A673 (cell line): ENCODE data around the gene DUS1L. TPM values are rescaled to one million over a fixed set of nuclear protein-coding genes. Genes with fewer than 3 reads are reported as not detected.

Source experiments
- BruUV-seq: library from RNA; stranded (reverse); fragments of 400-500 nt; replicated peaks from 2 replicates; lab custom pipeline; 2021; lab: Mats Ljungman, UMichigan
- CTCF ChIA-PET: fragments of 300-600 bp; sonication (Branson Sonifier 250); formaldehyde crosslinking; loops from one replicate; lab custom pipeline; 2022; ENCODE audit warnings: antibody characterized with exemption; lab: Charles Lee
- POLR2A ChIA-PET: fragments of 300-600 bp; sonication (Branson Sonifier 250); formaldehyde crosslinking; loops from one replicate; lab custom pipeline; 2022; ENCODE audit warnings: antibody characterized with exemption; ENCODE audit not compliant: low non-redundant PET; lab: Charles Lee
- DNase-seq: peaks from one replicate; pipeline ENCODE4 v3.0.0-alpha.2; 2015; ENCODE audit warnings: low spot score
- H3K27ac ChIP-seq: fragments of 200-600 bp; sonication (generic); 2 replicates; pipeline ENCODE4 v1.5.1; 2016; ENCODE audit warnings: mixed run types, low read depth, mild to moderate bottlenecking, mixed read lengths, antibody characterized with exemption, low read length; ENCODE audit not compliant: poor library complexity, severe bottlenecking
- H3K27me3 ChIP-seq: fragments of 200-600 bp; sonication (generic); replicated peaks from 2 replicates; pipeline ENCODE4 v1.6.1; 2017; ENCODE audit warnings: mixed run types, low read depth, mild to moderate bottlenecking, mixed read lengths, antibody characterized with exemption, low read length; ENCODE audit not compliant: insufficient read depth, poor library complexity
- H3K36me3 ChIP-seq: fragments of 200-600 bp; sonication (generic); 2 replicates; pipeline ENCODE4 v1.6.1; 2016; ENCODE audit warnings: mixed run types, mild to moderate bottlenecking, mixed read lengths, antibody characterized with exemption, low read length; ENCODE audit not compliant: insufficient read depth, poor library complexity, severe bottlenecking
- H3K4me1 ChIP-seq: fragments of 200-600 bp; sonication (generic); 2 replicates; pipeline ENCODE4 v1.6.1; 2017; ENCODE audit warnings: mixed run types, mild to moderate bottlenecking, mixed read lengths, antibody characterized with exemption, low read length; ENCODE audit not compliant: insufficient read depth, poor library complexity, severe bottlenecking
- H3K4me3 ChIP-seq: fragments of 200-600 bp; sonication (generic); 2 replicates; pipeline ENCODE4 v1.5.1; 2016; ENCODE audit warnings: low read depth, mixed run types, mild to moderate bottlenecking, mixed read lengths, low read length; ENCODE audit not compliant: poor library complexity, severe bottlenecking
- H3K9me3 ChIP-seq: fragments of 200-600 bp; sonication (generic); 2 replicates; pipeline ENCODE4 v1.6.1; 2016; ENCODE audit warnings: mixed run types, low read depth, mild to moderate bottlenecking, mixed read lengths, antibody characterized with exemption, low read length; ENCODE audit not compliant: poor library complexity, severe bottlenecking
- EZH2 ChIP-seq: fragments of 200-600 bp; sonication (generic); IDR thresholded peaks from 2 replicates; pipeline ENCODE4 v1.6.1; 2017; ENCODE audit warnings: borderline replicate concordance, low read depth, mild to moderate bottlenecking, mixed read lengths, antibody characterized with exemption, low read length; ENCODE audit not compliant: poor library complexity, severe bottlenecking
- intact Hi-C: fragments of 100-400 bp; cut with micrococcal nuclease; formaldehyde crosslinking; loops from one replicate; pipeline ENCODE4 v1.10.0; 2022; ENCODE audit not compliant: unreplicated experiment
- total RNA-seq: library from RNA; stranded (reverse); gene quantifications from 2 replicates; pipeline ENCODE4 v1.2.3, GENCODE V29; 2021
- TF ChIP-seq, protein P1 (sequence below): fragments of 300-800, 200-600 bp; sonication (generic); conservative IDR thresholded peaks from 2 replicates; pipeline ENCODE4 v1.5.1; 2017; ENCODE audit warnings: low read depth, mild to moderate bottlenecking, antibody characterized with exemption, low read length, moderate library complexity, mixed read lengths

Gene DUS1L
- total RNA-seq, 1 experiment from 2014 or later: 143 TPM

DNA sequence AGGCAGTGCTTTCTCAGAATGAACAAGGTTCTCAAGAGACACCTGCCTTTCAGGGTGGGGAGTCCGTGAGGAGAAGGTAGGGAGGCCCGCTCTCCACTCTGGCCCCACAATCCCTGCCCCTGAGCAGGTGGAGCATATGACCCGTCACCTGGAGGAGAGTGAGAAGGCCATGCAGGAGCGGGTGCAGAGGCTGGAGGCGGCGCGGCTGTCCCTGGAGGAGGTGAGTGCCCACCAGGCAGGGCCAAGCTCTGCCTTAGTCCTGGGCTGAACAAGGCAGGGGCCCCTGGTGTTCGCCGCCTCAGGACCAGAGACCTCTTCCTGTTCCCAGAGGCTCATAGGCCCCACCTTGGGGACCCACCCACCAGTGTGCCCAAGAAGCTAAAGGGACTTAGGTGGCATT, 36.6 kb downstream of the DUS1L start:
- no peak for DNase-seq
- Histone ChIP-seq H3K4me1 (peaks cover 7% of the 10 kb centered on the region), H3K36me3 (peaks cover 5% of the 10 kb centered on the region), H3K27me3 (no peaks in the 10 kb centered on the region), H3K4me3 (no peak overlapping the region), H3K9me3 (no peaks in the 10 kb centered on the region), H3K27ac (no peak overlapping the region)
- intact Hi-C loops: no loop called here
- CTCF ChIA-PET: no interaction called here
- TF ChIP-seq, protein P1, sequence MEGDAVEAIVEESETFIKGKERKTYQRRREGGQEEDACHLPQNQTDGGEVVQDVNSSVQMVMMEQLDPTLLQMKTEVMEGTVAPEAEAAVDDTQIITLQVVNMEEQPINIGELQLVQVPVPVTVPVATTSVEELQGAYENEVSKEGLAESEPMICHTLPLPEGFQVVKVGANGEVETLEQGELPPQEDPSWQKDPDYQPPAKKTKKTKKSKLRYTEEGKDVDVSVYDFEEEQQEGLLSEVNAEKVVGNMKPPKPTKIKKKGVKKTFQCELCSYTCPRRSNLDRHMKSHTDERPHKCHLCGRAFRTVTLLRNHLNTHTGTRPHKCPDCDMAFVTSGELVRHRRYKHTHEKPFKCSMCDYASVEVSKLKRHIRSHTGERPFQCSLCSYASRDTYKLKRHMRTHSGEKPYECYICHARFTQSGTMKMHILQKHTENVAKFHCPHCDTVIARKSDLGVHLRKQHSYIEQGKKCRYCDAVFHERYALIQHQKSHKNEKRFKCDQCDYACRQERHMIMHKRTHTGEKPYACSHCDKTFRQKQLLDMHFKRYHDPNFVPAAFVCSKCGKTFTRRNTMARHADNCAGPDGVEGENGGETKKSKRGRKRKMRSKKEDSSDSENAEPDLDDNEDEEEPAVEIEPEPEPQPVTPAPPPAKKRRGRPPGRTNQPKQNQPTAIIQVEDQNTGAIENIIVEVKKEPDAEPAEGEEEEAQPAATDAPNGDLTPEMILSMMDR: no peak
- no peak for TF ChIP-seq EZH2
- no TSS peak for BruUV-seq
- POLR2A ChIA-PET: no interaction called here

DNA sequence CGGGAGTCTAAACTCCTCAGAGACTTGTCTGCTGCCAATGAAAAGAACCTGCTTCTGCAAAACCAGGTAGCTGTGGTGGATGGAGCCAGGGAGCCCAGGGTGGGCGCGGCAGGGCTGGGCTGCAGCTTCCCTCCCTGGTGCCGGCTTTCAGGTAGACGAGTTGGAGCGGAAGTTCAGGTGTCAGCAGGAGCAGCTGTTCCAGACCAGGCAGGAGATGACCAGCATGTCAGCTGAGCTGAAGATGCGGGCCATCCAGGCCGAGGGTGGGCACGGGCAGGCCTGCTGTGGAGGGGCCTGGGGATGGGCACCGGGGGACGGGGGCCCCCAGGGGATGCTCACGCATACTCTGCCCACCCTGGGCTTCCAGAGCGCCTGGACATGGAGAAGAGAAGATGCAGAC, 37.4 kb downstream of the DUS1L start:
- CTCF ChIA-PET: no interaction called here
- Histone ChIP-seq H3K9me3 (no peaks in the 10 kb centered on the region), H3K27ac (no peak overlapping the region), H3K27me3 (no peaks in the 10 kb centered on the region), H3K36me3 (peaks cover 5% of the 10 kb centered on the region), H3K4me3 (no peak overlapping the region), H3K4me1 (peaks cover 9% of the 10 kb centered on the region)
- TF ChIP-seq EZH2: no peak
- TF ChIP-seq, protein P1: no peak
- POLR2A ChIA-PET: no interaction called here
- DNase-seq: no peak
- no TSS peak for BruUV-seq
- intact Hi-C loops: no loop called here

DNA sequence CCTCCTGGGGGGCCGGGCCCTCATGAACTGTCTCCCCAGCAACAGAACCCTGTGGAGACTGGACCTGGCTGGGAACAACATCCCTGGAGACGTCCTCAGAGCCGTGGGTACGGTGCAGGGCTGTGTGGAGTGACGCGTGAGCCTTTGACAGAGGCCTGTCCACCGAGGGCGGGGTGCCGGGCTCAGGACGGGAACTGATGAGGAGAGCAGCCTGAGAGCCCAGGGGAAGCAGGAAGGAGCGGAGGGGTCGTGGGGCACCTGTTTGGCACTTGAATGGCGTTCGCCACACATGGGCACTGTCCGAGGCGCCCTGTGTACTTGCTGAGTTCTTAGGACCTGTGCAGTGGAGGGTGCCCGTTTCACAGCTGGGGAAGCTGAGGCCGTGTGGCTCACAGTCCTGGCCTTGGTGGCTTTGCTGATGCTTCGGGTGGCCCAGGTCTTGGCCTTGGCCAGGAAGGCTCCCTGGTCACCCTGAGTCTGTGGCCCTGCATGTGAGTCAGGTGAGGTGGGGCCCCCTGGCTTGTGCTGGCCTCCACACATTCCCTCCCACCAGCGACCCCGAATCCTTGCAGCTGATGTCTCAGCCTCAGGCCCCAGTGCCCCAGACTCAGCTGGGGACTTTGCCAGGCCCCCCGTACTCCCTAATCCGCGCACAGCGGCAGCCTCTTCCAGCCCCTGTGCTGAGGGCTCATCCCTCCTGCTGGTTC, 40.0 kb downstream of the DUS1L start:
- no peaks in the 10 kb centered on the region for H3K9me3 ChIP-seq
- ChIA-PET POLR2A (no interaction called here), CTCF (interaction anchor here (0.6 kb wide), 1 partner anchor 13 kb away, joined by 3 read pairs; no protein-coding TSS in a partner anchor)
- intact Hi-C loops: no loop called here
- no TSS peak for BruUV-seq
- H3K4me3 ChIP-seq: no peak overlapping the region
- TF ChIP-seq, protein P1: no peak
- TF ChIP-seq EZH2: no peak
- H3K27ac ChIP-seq: no peak overlapping the region
- no peaks in the 10 kb centered on the region for H3K27me3 ChIP-seq
- DNase-seq: no peak
- peaks cover 20% of the 10 kb centered on the region for H3K4me1 ChIP-seq
- H3K36me3 ChIP-seq: peaks cover 5% of the 10 kb centered on the region
